Upper lobe of left lung (tissue), 6 donors: ENCODE measurements around the gene NUP155. TPM values are rescaled to one million over a fixed set of nuclear protein-coding genes. Genes with fewer than 3 reads are reported as not detected.
"Not testable (repeated sequence)": the region's sequence is repeated elsewhere in the genome, so short reads cannot be mapped to it uniquely, and the experiment has no call there.

Experiments
- ATAC-seq, 2 donors: fragments of 200-7000 bp; cut with Tn5 transposase; one replicate each; pipeline ENCODE4 v1.9.1; 2022; ENCODE audit warnings: mild to moderate bottlenecking in 2 of 2, moderate library complexity in 2 of 2; ENCODE audit not compliant: low FRiP score in 2 of 2
- DNase-seq, 2 donors: peaks; one replicate each; pipeline ENCODE4 v3.0.0-alpha.2; 2019 to 2020
- H3K27ac ChIP-seq, 4 donors: fragments of 200-600 bp; sonication (generic); one replicate each; pipeline ENCODE4 v1.5.1; 2016 to 2019
- H3K27me3 ChIP-seq, 4 donors: fragments of 200-600 bp; sonication (generic); one replicate each; pipeline ENCODE4 v1.5.1; 2017 to 2019
- H3K36me3 ChIP-seq, 4 donors: fragments of 200-600 bp; sonication (generic); one replicate each; pipeline ENCODE4 v1.5.1; 2016 to 2019
- H3K4me1 ChIP-seq, 4 donors: fragments of 200-600 bp; sonication (generic); one replicate each; pipeline ENCODE4 v1.5.1; 2018 to 2019
- H3K4me3 ChIP-seq, 4 donors: fragments of 200-600 bp; sonication (generic); one replicate each; pipeline ENCODE4 v1.5.1; 2017 to 2019; ENCODE audit warnings: mild to moderate bottlenecking in 2 of 4, moderate library complexity in 1 of 4
- H3K9me3 ChIP-seq, 4 donors: fragments of 200-600 bp; sonication (generic); one replicate each; pipeline ENCODE4 v1.5.1; 2018 to 2019
- CTCF ChIP-seq, 6 experiments: fragments of 450-650 bp in 4 of 6; fragments of 200-600 bp in 2 of 6; sonication (generic) in 2 of 6; IDR thresholded peaks; one replicate each; pipeline ENCODE4 v1.5.1; 2016 to 2019; ENCODE audit warnings: antibody characterized with exemption in 6 of 6
- EP300 ChIP-seq, 4 donors: sonication (generic); formaldehyde crosslinking; IDR thresholded peaks; one replicate each; pipeline ENCODE4 v1.5.1; 2017; ENCODE audit warnings: antibody characterized with exemption in 4 of 4, control low read depth in 2 of 4
- POLR2A ChIP-seq, 4 donors: fragments of 450-650 bp; IDR thresholded peaks; one replicate each; pipeline ENCODE4 v1.5.1; 2016 to 2017; ENCODE audit warnings: antibody characterized with exemption in 4 of 4, mild to moderate bottlenecking in 2 of 4
- POLR2AphosphoS5 ChIP-seq, 2 donors: sonication (generic); formaldehyde crosslinking; IDR thresholded peaks; one replicate each; pipeline ENCODE4 v1.5.1; 2017; ENCODE audit warnings: antibody characterized with exemption in 2 of 2
- WGBS, 2 donors: methylation state at CpG; one replicate each; pipeline ENCODE4 v1.1.5; 2017 to 2018; 5-methylcytosine and 5-hydroxymethylcytosine counted together
- total RNA-seq, 6 donors: library from RNA; depleted of rRNA in 4 of 6; stranded (reverse); fragments of >200 nt in 4 of 6; gene quantifications; one replicate each; pipeline versions ENCODE4 v1.1.0 to v1.2.1, GENCODE V29; 2016 to 2021
- donor health status: DM: no; HTN: no; CAD: no; lungs with moderate emphysema.
- donor health status: DM: no; HTN: yes; CAD: no; lungs with severe emphysema.

Gene NUP155
- total RNA-seq, 6 donors from 2014 or later, result 6.1 to 25.5 (median 17.4) TPM

DNA sequence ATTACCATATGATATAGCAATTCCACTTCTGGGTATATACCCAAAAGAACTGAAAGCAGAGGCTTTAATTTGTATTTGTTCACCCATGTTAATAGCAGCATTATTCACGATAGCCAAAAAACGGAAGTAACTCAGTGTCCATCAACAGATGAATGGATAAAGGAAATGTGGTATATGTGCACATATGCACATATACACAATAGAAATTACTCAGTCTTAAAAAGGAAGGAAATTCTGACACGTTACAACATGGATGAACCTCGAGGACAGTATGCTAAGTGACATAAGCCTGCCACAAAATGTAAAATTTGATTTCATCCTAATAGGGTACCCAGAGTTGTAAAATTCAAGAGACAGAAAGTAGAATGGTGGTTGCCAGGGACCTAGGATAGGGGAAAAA is 54.9 kb downstream of the NUP155 start:
- no peak overlapping the region for H3K4me3 ChIP-seq
- H3K27ac ChIP-seq, result no peak overlapping the region
- WGBS, 2 donors, result 66 to 83% methylated on average over 4 of the region's 4 CpGs
- DNase-seq (no peak), ATAC-seq (no peak)
- H3K36me3 ChIP-seq, result peaks cover 33 to 87% (median 60%) of the 10 kb centered on the region in 4 donors
- H3K9me3 ChIP-seq, result no peaks in the 10 kb centered on the region
- TF ChIP-seq POLR2A (IDR thresholded peaks at IDR 0.05) (no peak), CTCF (IDR thresholded peaks at IDR 0.05) (no peak), EP300 (IDR thresholded peaks at IDR 0.05) (no peak), POLR2AphosphoS5 (IDR thresholded peaks at IDR 0.05) (no peak)
- no peaks in the 10 kb centered on the region for H3K27me3 ChIP-seq
- H3K4me1 ChIP-seq, result no peaks in the 10 kb centered on the region

GRCh38 chr5:37310360-37310759 is 60.5 kb downstream of the NUP155 start:
- H3K27me3 ChIP-seq, result no peaks in the 10 kb centered on the region
- H3K9me3 ChIP-seq, result no peaks in the 10 kb centered on the region
- no peak overlapping the region for H3K27ac ChIP-seq
- no peaks in the 10 kb centered on the region for H3K4me1 ChIP-seq
- H3K36me3 ChIP-seq, result peaks cover 16 to 93% (median 61%) of the 10 kb centered on the region in 4 donors
- TF ChIP-seq POLR2AphosphoS5 (IDR thresholded peaks at IDR 0.05) (no peak), EP300 (IDR thresholded peaks at IDR 0.05) (no peak), CTCF (IDR thresholded peaks at IDR 0.05) (no peak), POLR2A (IDR thresholded peaks at IDR 0.05) (no peak)
- H3K4me3 ChIP-seq, result no peak overlapping the region
- DNase-seq (no peak), ATAC-seq (no peak)
- WGBS, 2 donors, result 86 to 90% methylated on average over 1 of the region's 1 CpG

- WGBS, 2 donors, result 76 to 85% methylated on average over 4 of the region's 4 CpGs
These were observed 62.1 kb downstream of the NUP155 start for GRCh38 chr5:37308793-37309192.

DNA sequence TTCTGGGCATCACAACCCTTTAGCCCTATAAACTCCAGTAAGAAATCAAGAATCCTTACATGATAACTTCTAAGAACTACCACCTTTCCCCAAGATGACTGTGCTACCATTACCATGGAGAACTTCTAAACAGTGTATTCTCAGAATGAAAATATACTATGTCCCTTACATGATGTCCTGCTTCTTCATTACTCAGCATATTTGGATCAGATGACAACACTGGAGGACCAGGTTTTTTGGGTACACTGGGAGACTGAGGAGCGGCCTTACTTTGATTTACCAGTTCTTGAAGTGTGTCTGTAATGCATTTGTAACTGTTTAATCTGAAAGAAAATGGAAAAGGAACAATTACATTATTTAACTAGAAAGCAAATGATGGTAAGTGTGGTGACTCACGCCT is 66.0 kb downstream of the NUP155 start:
- H3K27me3 ChIP-seq, result no peaks in the 10 kb centered on the region
- DNase-seq (no peak), ATAC-seq (no peak)
- H3K27ac ChIP-seq, result no peak overlapping the region
- no peaks in the 10 kb centered on the region for H3K4me1 ChIP-seq
- TF ChIP-seq POLR2A (IDR thresholded peaks at IDR 0.05) (no peak), POLR2AphosphoS5 (IDR thresholded peaks at IDR 0.05) (no peak), CTCF (IDR thresholded peaks at IDR 0.05) (no peak)
- H3K4me3 ChIP-seq, result no peak overlapping the region
- H3K36me3 ChIP-seq, result peaks cover 31 to 99% (median 72%) of the 10 kb centered on the region in 4 donors
- 97 to 98% methylated on average over 2 of the region's 2 CpGs for WGBS, 2 donors
- no peaks in the 10 kb centered on the region for H3K9me3 ChIP-seq

More at GRCh38 chr5:37308793-37309192, 62.1 kb downstream of the NUP155 start:
- no peaks in the 10 kb centered on the region for H3K9me3 ChIP-seq
- H3K4me3 ChIP-seq, result no peak overlapping the region
- DNase-seq (no peak), ATAC-seq (no peak)
- H3K4me1 ChIP-seq, result no peaks in the 10 kb centered on the region
- H3K27ac ChIP-seq, result no peak overlapping the region
- TF ChIP-seq POLR2AphosphoS5 (IDR thresholded peaks at IDR 0.05) (no peak), POLR2A (IDR thresholded peaks at IDR 0.05) (no peak), CTCF (IDR thresholded peaks at IDR 0.05) (no peak), EP300 (IDR thresholded peaks at IDR 0.05) (no peak)
- H3K36me3 ChIP-seq, result peaks cover 21 to 93% (median 64%) of the 10 kb centered on the region in 4 donors
- no peaks in the 10 kb centered on the region for H3K27me3 ChIP-seq

- not testable (repeated sequence) for H3K27ac ChIP-seq, ATAC-seq, H3K4me3 ChIP-seq, H3K27me3 ChIP-seq, H3K4me1 ChIP-seq, H3K9me3 ChIP-seq
- 83 to 86% methylated on average over 7 of the region's 7 CpGs for WGBS, 2 donors
- peak in 1 of 2 donors; percentile 23 for DNase-seq
- peaks cover 24 to 68% (median 48%) of the 10 kb centered on the region in 4 donors for H3K36me3 ChIP-seq
These were observed 74.6 kb downstream of the NUP155 start for GRCh38 chr5:37296313-37296712.
